HepG2 (cell line): ENCODE data around the gene RBCK1. TPM values are rescaled to one million over a fixed set of nuclear protein-coding genes. Genes with fewer than 3 reads are reported as not detected.

Experiments used
- AKAP8 ChIP-seq: sonication (generic); formaldehyde crosslinking; IDR thresholded peaks from 2 replicates; pipeline ENCODE4 v1.5.1; 2020; ENCODE audit warnings: mild to moderate bottlenecking, missing genetic modification reagents
- GABPB1 ChIP-seq: IDR thresholded peaks from 2 replicates; pipeline ENCODE4 v1.6.1; 2016; ENCODE audit warnings: mild to moderate bottlenecking, missing genetic modification reagents, moderate library complexity, missing compliant biosample characterization
- GATAD1 ChIP-seq: IDR thresholded peaks from 2 replicates; pipeline ENCODE4 v1.6.1; 2016; ENCODE audit warnings: missing genetic modification reagents, missing compliant biosample characterization
- KLF12 ChIP-seq: sonication (generic); formaldehyde crosslinking; IDR thresholded peaks from 2 replicates; pipeline ENCODE4 v1.4.0; 2020; ENCODE audit warnings: missing genetic modification reagents, borderline replicate concordance
- MZF1 ChIP-seq: sonication (generic); formaldehyde crosslinking; IDR thresholded peaks from 2 replicates; pipeline ENCODE4 v1.8.1; 2023; ENCODE audit warnings: mild to moderate bottlenecking, missing genetic modification reagents, borderline replicate concordance
- NR2F1 ChIP-seq, 2 experiments: fragments of 450-650 bp in 1 of 2; formaldehyde crosslinking in 1 of 2; IDR thresholded peaks; 2 replicates each; pipeline versions ENCODE4 v1.5.0 to v1.6.1; 2016 to 2020; ENCODE audit warnings: mild to moderate bottlenecking in 1 of 2, missing compliant biosample characterization in 1 of 2, missing genetic modification reagents in 1 of 2, moderate library complexity in 1 of 2
- RFX1 ChIP-seq: fragments of 450-650 bp; IDR thresholded peaks from 2 replicates; pipeline ENCODE4 v1.6.1; 2017
- RFX3 ChIP-seq: IDR thresholded peaks from 2 replicates; pipeline ENCODE4 v1.6.1; 2016; ENCODE audit warnings: missing biosample characterization, missing genetic modification reagents
- SIN3B ChIP-seq: fragments of 150-350 bp; IDR thresholded peaks from 2 replicates; pipeline ENCODE4 v1.6.1; 2014; ENCODE audit warnings: low read length
- SRSF1 ChIP-seq: fragments of 200-400 bp; formaldehyde crosslinking; optimal IDR thresholded peaks from 2 replicates; pipeline ENCODE3; 2017; ENCODE audit warnings: mild to moderate bottlenecking, low read depth, low read length, moderate library complexity
- TFE3 ChIP-seq: IDR thresholded peaks from 2 replicates; pipeline ENCODE4 v1.6.1; 2016
- THYN1 ChIP-seq: sonication (generic); formaldehyde crosslinking; IDR thresholded peaks from 2 replicates; pipeline ENCODE4 v1.8.1; 2023; ENCODE audit warnings: low read depth, mild to moderate bottlenecking, moderate library complexity, missing genetic modification reagents, borderline replicate concordance
- ZFP1 ChIP-seq: IDR thresholded peaks from 2 replicates; pipeline ENCODE4 v1.6.1; 2016
- ZFP37 ChIP-seq: sonication (generic); formaldehyde crosslinking; IDR thresholded peaks from 2 replicates; pipeline ENCODE4 v1.4.0; 2020; ENCODE audit warnings: missing genetic modification reagents, borderline replicate concordance
- ZFX ChIP-seq: sonication (generic); formaldehyde crosslinking; IDR thresholded peaks from 2 replicates; pipeline ENCODE4 v1.4.0; 2020; ENCODE audit warnings: mild to moderate bottlenecking, low read depth, missing genetic modification reagents, moderate library complexity
- ZNF136 ChIP-seq: sonication (generic); formaldehyde crosslinking; IDR thresholded peaks from 2 replicates; pipeline ENCODE4 v1.8.1; 2022; ENCODE audit warnings: low read depth, mild to moderate bottlenecking, moderate library complexity, missing genetic modification reagents
- ZNF205 ChIP-seq: IDR thresholded peaks from 2 replicates; pipeline ENCODE4 v1.6.1; 2018; ENCODE audit warnings: missing biosample characterization, missing genetic modification reagents
- ZNF225 ChIP-seq: sonication (generic); formaldehyde crosslinking; IDR thresholded peaks from 2 replicates; pipeline ENCODE4 v1.4.0; 2020; ENCODE audit warnings: mild to moderate bottlenecking, missing genetic modification reagents
- ZNF292 ChIP-seq: sonication (generic); formaldehyde crosslinking; IDR thresholded peaks from 2 replicates; pipeline ENCODE4 v1.8.1; 2022; ENCODE audit warnings: mild to moderate bottlenecking, low read depth, missing genetic modification reagents, borderline replicate concordance
- ZNF329 ChIP-seq: sonication (generic); formaldehyde crosslinking; IDR thresholded peaks from 2 replicates; pipeline ENCODE4 v1.9.0; 2021; ENCODE audit warnings: low read depth, mild to moderate bottlenecking, missing genetic modification reagents
- ZNF766 ChIP-seq: sonication (generic); formaldehyde crosslinking; IDR thresholded peaks from 2 replicates; pipeline ENCODE4 v1.5.0; 2020; ENCODE audit warnings: missing genetic modification reagents, borderline replicate concordance
- ZNF782 ChIP-seq: sonication (generic); formaldehyde crosslinking; IDR thresholded peaks from 2 replicates; pipeline ENCODE4 v1.4.0; 2020; ENCODE audit warnings: missing genetic modification reagents, mild to moderate bottlenecking, borderline replicate concordance
- ZSCAN30 ChIP-seq: sonication (generic); formaldehyde crosslinking; IDR thresholded peaks from 2 replicates; pipeline ENCODE4 v1.5.0; 2020; ENCODE audit warnings: mild to moderate bottlenecking, missing genetic modification reagents
- polyA plus RNA-seq, 8 experiments: library from polyadenylated mRNA; depleted of rRNA in 3 of 8; stranded (reverse) in 7 of 8; unstranded in 1 of 8; fragments of >200 nt; fragmentation: Illumina TruSeq in 4 of 8; extraction: Trizol in 4 of 8; gene quantifications; 2 replicates each; pipeline versions ENCODE4 v1.2.1 to v1.2.3, GENCODE V29; 2011 to 2016; ENCODE audit warnings: low read depth in 4 of 8, missing spikeins in 1 of 8, mixed read lengths in 1 of 8; ENCODE audit not compliant: insufficient read depth in 1 of 8
- total RNA-seq, 5 experiments: library from RNA; depleted of rRNA; stranded (reverse); fragments of >200 nt; fragmentation: Illumina TruSeq; extraction: Trizol; gene quantifications; 2 replicates each; pipeline ENCODE4 v1.2.3, GENCODE V29; 2016; ENCODE audit warnings: low read depth in 1 of 5
- TF ChIP-seq, protein P1 (sequence below): sonication (generic); formaldehyde crosslinking; IDR thresholded peaks from 2 replicates; pipeline ENCODE4 v1.4.0; 2020; ENCODE audit warnings: missing genetic modification reagents

RBCK1 gene
- total and polyA plus RNA-seq, 2 of the 13 experiments (the other 11 are each of a cell fraction or from before 2014, with no cell fraction given) = 149 to 215 TPM

DNA sequence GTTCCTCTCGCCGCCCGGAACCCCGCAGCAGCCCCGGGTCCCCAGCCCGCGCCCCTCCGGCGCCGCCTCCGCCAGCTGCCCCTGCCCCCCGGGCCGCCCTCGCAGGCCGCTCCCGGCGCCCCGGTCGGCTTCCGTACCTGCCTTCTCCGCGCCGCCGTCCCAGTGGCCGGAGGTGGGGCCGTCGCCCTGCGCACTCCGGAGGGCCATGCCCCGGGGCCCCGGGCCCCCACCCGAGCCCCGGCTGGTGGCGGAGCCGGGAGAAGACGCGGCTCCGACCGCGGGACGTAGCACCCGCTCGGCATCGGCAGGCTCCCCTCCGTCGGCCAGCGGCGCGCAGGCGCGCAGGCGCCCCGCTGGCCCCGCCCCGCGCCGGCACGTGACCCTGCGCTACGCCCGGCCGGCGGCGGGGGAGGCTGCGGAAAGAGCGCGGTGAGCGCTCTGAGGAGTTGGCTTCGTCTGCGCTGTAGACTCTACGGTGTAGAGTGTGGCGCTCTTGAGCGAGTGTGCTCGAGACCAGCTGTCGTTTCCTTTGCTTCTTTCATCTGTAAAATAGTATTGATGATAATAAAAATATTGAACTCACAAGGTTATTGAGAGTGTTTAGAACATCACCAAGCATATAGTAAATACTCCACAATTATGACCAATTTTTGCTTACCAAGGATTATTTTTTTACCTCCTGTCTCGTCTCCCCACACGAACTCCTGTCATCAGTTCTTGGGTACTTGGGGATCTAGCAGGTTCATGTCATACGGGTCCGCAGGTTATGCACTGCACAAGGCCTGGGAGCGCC, 54.3 kb downstream of the RBCK1 start, which contains the start of gene TBC1D20 (continued):
- no peak for TF ChIP-seq ZNF292 (CRISPR knock-in tag)
- TF ChIP-seq ZNF782 (CRISPR knock-in tag) = no peak
- peak; percentile 63; the same call in 1 of the 2 replicates for TF ChIP-seq GATAD1 (CRISPR knock-in tag)
- peak; percentile 91 for TF ChIP-seq ZFX
- peak; percentile 41; the same call in 1 of the 2 replicates for TF ChIP-seq ZFP1
- 0 out of 2 replicates have a peak, but pooled peaks have one; percentile 33 for TF ChIP-seq THYN1 (CRISPR knock-in tag)
- no peak for TF ChIP-seq ZNF225 (CRISPR knock-in tag)
- TF ChIP-seq, protein P1, sequence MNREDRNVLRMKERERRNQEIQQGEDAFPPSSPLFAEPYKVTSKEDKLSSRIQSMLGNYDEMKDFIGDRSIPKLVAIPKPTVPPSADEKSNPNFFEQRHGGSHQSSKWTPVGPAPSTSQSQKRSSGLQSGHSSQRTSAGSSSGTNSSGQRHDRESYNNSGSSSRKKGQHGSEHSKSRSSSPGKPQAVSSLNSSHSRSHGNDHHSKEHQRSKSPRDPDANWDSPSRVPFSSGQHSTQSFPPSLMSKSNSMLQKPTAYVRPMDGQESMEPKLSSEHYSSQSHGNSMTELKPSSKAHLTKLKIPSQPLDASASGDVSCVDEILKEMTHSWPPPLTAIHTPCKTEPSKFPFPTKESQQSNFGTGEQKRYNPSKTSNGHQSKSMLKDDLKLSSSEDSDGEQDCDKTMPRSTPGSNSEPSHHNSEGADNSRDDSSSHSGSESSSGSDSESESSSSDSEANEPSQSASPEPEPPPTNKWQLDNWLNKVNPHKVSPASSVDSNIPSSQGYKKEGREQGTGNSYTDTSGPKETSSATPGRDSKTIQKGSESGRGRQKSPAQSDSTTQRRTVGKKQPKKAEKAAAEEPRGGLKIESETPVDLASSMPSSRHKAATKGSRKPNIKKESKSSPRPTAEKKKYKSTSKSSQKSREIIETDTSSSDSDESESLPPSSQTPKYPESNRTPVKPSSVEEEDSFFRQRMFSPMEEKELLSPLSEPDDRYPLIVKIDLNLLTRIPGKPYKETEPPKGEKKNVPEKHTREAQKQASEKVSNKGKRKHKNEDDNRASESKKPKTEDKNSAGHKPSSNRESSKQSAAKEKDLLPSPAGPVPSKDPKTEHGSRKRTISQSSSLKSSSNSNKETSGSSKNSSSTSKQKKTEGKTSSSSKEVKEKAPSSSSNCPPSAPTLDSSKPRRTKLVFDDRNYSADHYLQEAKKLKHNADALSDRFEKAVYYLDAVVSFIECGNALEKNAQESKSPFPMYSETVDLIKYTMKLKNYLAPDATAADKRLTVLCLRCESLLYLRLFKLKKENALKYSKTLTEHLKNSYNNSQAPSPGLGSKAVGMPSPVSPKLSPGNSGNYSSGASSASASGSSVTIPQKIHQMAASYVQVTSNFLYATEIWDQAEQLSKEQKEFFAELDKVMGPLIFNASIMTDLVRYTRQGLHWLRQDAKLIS (CRISPR knock-in tag) = no peak
- TF ChIP-seq ZSCAN30 = no peak
- no peak for TF ChIP-seq SIN3B
- no peak for TF ChIP-seq MZF1 (CRISPR knock-in tag)
- TF ChIP-seq NR2F1 (CRISPR knock-in tag; IDR thresholded peaks at IDR 0.05) = no peak
- TF ChIP-seq KLF12 = 0 out of 2 replicates have a peak, but pooled peaks have one; percentile 28
- TF ChIP-seq ZFP37 (CRISPR knock-in tag) = no peak; the same call in 1 of the 2 replicates
- no peak for TF ChIP-seq ZNF329 (CRISPR knock-in tag)
- TF ChIP-seq SRSF1 = no peak
- no peak for TF ChIP-seq ZNF766
- peak; percentile 90 for TF ChIP-seq TFE3 (CRISPR knock-in tag)
- peak; percentile 97 for TF ChIP-seq ZNF205 (CRISPR knock-in tag)
- TF ChIP-seq RFX3 = no peak
- peak; percentile 38 for TF ChIP-seq GABPB1
- TF ChIP-seq RFX1 = no peak
- no peak for TF ChIP-seq ZNF136 (CRISPR knock-in tag)
- TF ChIP-seq AKAP8 (CRISPR knock-in tag) = no peak
